Measurements from ENCODE around the gene KRTAP10-3.

- TF ChIP-seq POLR2AphosphoS5 (IDR thresholded peaks at IDR 0.05; ENCODE audit: low read depth, low read length) (no peak), POLR2A (IDR thresholded peaks at IDR 0.05; ENCODE audit: low read depth, low read length) (no peak), PAX5 (IDR thresholded peaks at IDR 0.05; ENCODE audit: insufficient read depth, low read length, severe bottlenecking) (no peak), SPI1 (IDR thresholded peaks at IDR 0.05; ENCODE audit: low read depth, low read length) (no peak), TAF1 (IDR thresholded peaks at IDR 0.05; ENCODE audit: low read depth, low read length) (no peak)
Measured at GRCh38 chr21:44578371-44579055, 19.9 kb upstream of the KRTAP10-3 start.
